NCI-H226 (cell line): ENCODE data around the gene SPTLC3.
"Not testable (repeated sequence)": the region's sequence is repeated elsewhere in the genome, so short reads cannot be mapped to it uniquely, and the experiment has no call there.

Source experiments
- DNase-seq: peaks from one replicate; pipeline ENCODE4 v3.0.0-alpha.2; 2015

SPTLC3 gene

GRCh38 chr20:13008761-13009681 is at the start of gene SPTLC3:
SPTLC3 (plus strand) TSS chr20:13008972; CDS start chr20:13009268, 296 bp downstream.
- no peak for DNase-seq

- DNase-seq, result no peak
Measured at GRCh38 chr20:12961725-12962124, 47.0 kb upstream of the SPTLC3 start.

GRCh38 chr20:12962895-12963294 is 45.9 kb upstream of the SPTLC3 start:
- no peak for DNase-seq

- no peak for DNase-seq
Measured at GRCh38 chr20:12963416-12963815, 45.4 kb upstream of the SPTLC3 start.

GRCh38 chr20:12965212-12965869 is 43.4 kb upstream of the SPTLC3 start:
- no peak for DNase-seq

- no peak for DNase-seq
Measured at GRCh38 chr20:12965870-12966251, 42.9 kb upstream of the SPTLC3 start.

GRCh38 chr20:12966468-12967085 is 42.2 kb upstream of the SPTLC3 start:
- peak; percentile 40 for DNase-seq

GRCh38 chr20:12967932-12968331 is 40.8 kb upstream of the SPTLC3 start:
- no peak for DNase-seq

- DNase-seq, result no peak
Measured at GRCh38 chr20:12968472-12968871, 40.3 kb upstream of the SPTLC3 start.

- peak; percentile 86 for DNase-seq
Measured at GRCh38 chr20:12969071-12969669, 39.6 kb upstream of the SPTLC3 start.

GRCh38 chr20:12970372-12970821 is 38.4 kb upstream of the SPTLC3 start:
- DNase-seq, result no peak

- no peak for DNase-seq
Measured at GRCh38 chr20:12975833-12976608, 32.8 kb upstream of the SPTLC3 start.

- no peak for DNase-seq
Measured at GRCh38 chr20:12976720-12977309, 32.0 kb upstream of the SPTLC3 start.

GRCh38 chr20:12977328-12978125 is 31.2 kb upstream of the SPTLC3 start:
- no peak for DNase-seq

- no peak for DNase-seq
Measured at GRCh38 chr20:12978126-12978394, 30.7 kb upstream of the SPTLC3 start.

- no peak for DNase-seq
Measured at GRCh38 chr20:12978613-12979495, 29.9 kb upstream of the SPTLC3 start.

- not testable (repeated sequence) for DNase-seq
Measured at GRCh38 chr20:12979713-12980112, 29.1 kb upstream of the SPTLC3 start.

- DNase-seq, result no peak
Measured at GRCh38 chr20:12982098-12982497, 26.7 kb upstream of the SPTLC3 start.

GRCh38 chr20:12984069-12984765 is 24.6 kb upstream of the SPTLC3 start:
- DNase-seq, result peak; percentile 34

- peak; percentile 35 for DNase-seq
Measured at GRCh38 chr20:12984863-12985262, 23.9 kb upstream of the SPTLC3 start.
